ENCODE results near the gene RNF6.

Gene RNF6

GRCh38 chr13:26225896-26226617 lies 3.9 kb upstream of the RNF6 start:
- no peak for DNase-seq (ENCODE audit: low read depth, low spot score)

- DNase-seq (ENCODE audit: low read depth, low spot score): no peak
Observed at GRCh38 chr13:26222520-26223046, 469 bp upstream of the RNF6 start.

DNA sequence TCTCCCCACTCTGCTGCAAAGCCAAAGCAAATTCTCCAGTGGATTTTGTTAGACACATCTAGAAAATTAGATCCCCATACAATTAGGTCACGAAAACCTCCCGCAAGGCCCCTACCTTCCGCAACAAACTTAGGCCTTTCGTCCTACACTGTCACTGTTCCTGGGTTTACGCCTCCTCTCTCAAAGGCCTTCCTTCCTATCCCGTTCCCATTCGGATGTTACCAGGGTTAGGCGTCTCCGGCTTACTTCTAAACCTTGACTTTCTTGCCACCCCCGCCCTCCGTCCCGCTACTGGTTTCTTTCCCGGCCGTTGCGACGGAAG lies 754 bp downstream of the RNF6 start:
- DNase-seq (ENCODE audit: low read depth, low spot score): no peak

DNA sequence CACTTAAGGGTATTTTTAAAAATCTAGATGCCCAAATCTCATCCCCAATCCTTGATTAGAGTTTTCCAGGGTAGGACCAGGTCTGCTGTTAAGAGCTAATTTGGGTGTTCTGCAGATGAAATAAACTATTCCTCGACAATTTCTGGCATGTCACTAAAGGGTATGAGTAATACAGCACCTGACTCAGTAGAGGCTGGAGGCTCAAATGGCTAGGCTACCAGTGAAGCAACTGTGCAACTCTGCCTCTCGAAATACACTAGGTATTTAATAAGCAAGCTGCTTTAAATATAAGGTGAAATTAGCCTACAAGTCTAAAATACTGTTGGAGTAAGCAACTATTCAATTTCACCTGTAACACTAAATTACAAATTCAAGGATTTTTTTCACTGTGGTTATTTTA lies 1.5 kb downstream of the RNF6 start:
- DNase-seq (ENCODE audit: low read depth, low spot score): no peak

DNA sequence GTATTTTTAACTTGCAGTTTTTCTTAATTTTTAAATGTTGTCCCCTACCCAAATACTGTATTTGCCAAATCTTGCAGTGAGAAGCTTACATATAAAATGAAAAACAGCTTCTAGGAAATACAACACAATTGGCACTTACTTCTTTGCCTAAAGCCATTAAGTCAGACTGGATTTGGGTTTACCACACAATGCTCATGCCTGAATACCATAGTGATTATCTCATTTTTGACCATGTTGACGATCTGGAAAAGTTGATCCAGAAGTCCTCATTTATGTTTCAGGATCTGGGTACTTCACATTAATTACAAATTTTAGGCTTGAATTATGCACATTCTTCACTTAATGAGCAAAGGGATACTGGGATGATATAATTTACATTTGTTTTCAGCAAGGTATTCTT lies 2.4 kb downstream of the RNF6 start:
- DNase-seq (ENCODE audit: low read depth, low spot score): no peak

- DNase-seq (ENCODE audit: low read depth, low spot score): no peak
Observed at GRCh38 chr13:26216042-26216441, 6.1 kb downstream of the RNF6 start.

- DNase-seq (ENCODE audit: low read depth, low spot score): no peak
Observed at GRCh38 chr13:26213982-26214381, 8.1 kb downstream of the RNF6 start.

DNA sequence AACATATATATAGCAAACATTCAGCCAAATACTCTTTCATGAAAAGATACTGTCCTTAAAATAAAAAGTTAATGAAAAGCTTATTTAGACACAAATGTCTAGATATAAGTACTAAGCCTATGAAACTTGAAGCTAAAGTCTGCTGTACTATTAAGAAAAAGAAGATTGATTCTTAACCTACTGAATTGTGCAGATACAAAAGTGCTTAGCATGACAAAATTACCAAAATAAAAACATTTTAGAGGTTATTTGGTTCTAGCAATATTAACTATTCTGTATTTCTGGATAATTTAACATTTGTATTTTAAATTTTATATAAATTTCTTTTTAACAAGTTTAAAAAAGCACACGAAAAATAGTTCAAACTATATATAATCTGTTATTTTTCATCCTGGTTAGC lies 8.8 kb downstream of the RNF6 start:
- DNase-seq (ENCODE audit: low read depth, low spot score): no peak

GRCh38 chr13:26208287-26208686 lies 13.8 kb downstream of the RNF6 start:
- no peak for DNase-seq (ENCODE audit: low read depth, low spot score)

- no peak for DNase-seq (ENCODE audit: low read depth, low spot score)
Observed at GRCh38 chr13:26202365-26202972, 19.6 kb downstream of the RNF6 start.

- no peak for DNase-seq (ENCODE audit: low read depth, low spot score)
Observed at GRCh38 chr13:26200811-26201210, 21.3 kb downstream of the RNF6 start.

DNA sequence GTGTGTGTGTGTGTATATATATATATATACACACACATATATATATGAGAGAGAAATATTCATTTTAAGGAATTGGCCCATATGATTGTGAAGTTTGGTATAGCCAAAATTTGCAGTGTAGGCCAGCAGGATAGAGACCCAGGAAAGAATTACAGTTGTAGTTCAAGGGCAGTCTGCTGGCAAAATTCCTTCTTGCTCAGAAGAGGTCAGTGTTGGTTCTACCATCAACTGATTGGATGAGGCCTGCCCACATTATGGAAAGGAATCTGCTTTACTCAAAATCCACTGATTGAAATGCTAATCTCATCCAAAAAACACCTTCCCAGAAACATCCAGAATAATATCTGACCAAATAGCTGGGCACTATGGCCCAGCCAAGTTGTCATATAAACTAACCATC lies 24.0 kb downstream of the RNF6 start:
- no peak for DNase-seq (ENCODE audit: low read depth, low spot score)

GRCh38 chr13:26197298-26197697 lies 24.8 kb downstream of the RNF6 start:
- DNase-seq (ENCODE audit: low read depth, low spot score): no peak

GRCh38 chr13:26186995-26187394 lies 35.1 kb downstream of the RNF6 start:
- peak; percentile 31 for DNase-seq (ENCODE audit: low read depth, low spot score)

DNA sequence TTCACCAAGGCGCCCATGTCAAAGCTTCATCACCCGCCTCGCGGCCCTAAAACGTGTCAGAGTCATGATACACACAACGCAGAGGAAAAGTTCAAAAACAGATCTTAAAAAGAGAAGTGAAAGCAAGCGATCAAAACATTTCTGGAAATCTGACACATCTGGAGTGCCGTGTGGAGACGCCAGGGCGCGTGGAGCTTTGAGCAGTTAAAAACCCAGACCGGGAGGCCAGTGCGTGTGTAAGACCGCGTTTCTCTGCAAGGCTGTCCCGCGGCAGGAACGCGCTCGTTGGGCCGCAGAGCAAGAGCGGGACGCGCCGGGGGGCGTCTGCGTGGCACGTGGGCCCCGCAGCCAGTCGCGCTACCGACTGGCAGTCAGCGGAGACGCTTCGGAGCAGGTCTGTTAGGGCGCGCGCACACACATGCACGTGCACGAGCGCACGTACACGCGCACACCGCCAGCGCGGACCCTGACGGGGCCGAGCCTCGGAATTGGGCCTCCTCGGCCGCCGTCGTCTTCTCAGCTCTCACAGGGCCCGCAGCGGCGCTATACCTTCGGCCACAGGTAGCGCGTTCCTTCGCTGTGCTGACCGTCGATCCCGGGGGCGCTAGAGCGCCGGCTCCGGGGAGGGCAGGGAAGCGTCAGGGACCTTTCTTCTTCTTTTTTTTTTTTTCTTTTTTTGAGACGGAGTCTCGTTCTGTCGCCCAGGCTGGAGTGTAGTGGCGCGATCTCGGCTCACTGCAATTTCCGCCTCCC lies 35.8 kb downstream of the RNF6 start:
- DNase-seq (ENCODE audit: low read depth, low spot score): peak; percentile 98

DNA sequence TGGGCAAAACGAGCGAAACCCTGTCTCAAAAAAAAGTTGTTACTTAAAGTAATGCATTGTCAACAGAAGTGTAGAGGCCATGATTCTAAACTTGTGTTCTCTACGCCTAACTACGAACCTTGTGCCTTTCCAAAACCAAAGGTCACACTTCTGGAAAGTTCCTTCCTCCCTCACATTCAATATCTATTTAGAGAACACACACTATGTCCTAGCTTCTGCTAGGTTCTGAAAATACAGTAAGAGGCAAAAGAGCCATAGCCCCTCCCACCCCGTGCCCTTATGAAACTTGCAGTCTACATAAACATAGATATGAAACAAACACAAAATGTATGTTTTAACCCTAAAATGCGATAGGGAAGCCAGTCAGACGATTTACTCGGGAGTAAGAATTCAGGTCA lies 36.4 kb downstream of the RNF6 start:
- DNase-seq (ENCODE audit: low read depth, low spot score): no peak

DNA sequence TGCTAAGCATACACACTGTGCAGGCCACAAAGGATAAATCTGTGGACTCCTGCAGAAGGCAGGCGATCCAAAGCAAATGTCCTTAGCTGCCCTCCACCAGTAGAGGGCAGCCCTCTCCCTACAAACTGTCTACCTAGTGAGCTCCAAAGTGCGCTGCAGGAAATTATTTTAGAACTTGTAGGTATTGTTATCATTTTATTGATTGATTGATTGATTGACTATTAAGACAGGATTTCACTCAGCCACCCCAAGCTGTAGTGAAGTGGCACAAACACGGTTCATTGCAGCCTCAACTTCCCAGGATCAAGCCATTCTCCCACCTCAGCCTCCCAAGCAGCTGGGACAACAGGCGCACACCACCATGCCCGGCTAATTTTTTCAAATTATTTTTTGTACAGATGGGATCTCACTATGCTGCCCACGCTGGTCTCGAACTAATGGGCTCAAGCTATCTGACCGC lies 37.3 kb downstream of the RNF6 start:
- peak; percentile 68 for DNase-seq (ENCODE audit: low read depth, low spot score)

DNA sequence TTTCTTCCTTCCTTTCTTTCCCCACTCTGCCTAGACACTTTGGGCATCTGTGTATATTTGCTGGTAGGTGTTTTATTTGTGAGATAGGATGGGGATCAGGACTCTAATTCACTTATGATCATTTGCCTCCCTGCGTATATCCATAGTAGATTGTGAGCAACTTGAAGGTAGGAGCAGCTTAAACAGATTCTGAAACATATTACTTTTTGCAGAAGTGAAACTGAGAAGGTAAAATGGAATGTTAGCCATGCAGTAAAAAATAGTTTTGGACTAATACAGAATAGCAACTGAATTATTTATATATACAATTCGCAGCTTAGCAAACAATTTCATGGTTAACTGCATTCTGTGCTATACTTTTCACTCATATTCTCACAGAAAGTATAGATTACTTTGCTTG lies 38.7 kb downstream of the RNF6 start:
- DNase-seq (ENCODE audit: low read depth, low spot score): no peak

- no peak for DNase-seq (ENCODE audit: low read depth, low spot score)
Observed at GRCh38 chr13:26179344-26179743, 42.8 kb downstream of the RNF6 start.

DNA sequence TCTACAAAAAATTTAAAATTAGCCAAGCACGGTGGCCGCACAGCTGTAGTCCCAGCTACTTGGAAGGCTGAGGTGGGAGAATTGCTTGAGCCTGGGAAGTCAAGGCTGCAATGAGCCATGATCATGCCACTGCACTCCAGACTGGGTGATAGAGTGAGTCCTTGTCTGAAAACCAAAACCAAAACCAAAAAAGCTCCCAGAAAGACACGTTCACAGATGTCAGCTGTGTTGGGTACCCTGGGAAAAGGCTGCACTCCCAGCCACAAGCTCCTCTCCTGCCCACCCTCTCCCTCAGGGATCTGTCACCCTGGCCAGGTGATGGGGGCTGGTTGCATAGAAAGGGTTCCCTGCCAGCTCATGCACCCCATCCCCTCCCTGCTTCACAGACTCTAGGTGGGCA lies 53.3 kb downstream of the RNF6 start:
- no peak for DNase-seq (ENCODE audit: low read depth, low spot score)

GRCh38 chr13:26168237-26168814 lies 53.8 kb downstream of the RNF6 start:
- peak; percentile 43 for DNase-seq (ENCODE audit: low read depth, low spot score)

GRCh38 chr13:26163812-26164211 lies 58.3 kb downstream of the RNF6 start:
- DNase-seq (ENCODE audit: low read depth, low spot score): no peak

All from ELF-1 (cell line).